CD4-positive, alpha-beta T cell (primary cell): ENCODE measurements around the gene EFNA4. TPM values are rescaled to one million over a fixed set of nuclear protein-coding genes. Genes with fewer than 3 reads are reported as not detected.

Experiments used
- ATAC-seq: fragments of 200-7000 bp; cut with Tn5 transposase; one replicate; pipeline ENCODE4 v1.10.0; 2022; ENCODE audit warnings: mild to moderate bottlenecking; ENCODE audit not compliant: poor library complexity
- CTCF ChIA-PET: fragments of 350-600 bp; sonication (Branson Sonifier 250); formaldehyde crosslinking; loops from one replicate; lab custom pipeline; 2021; ENCODE audit warnings: antibody characterized with exemption, inconsistent platforms; lab: Charles Lee
- POLR2A ChIA-PET: fragments of 350-600 bp; sonication (Branson Sonifier 250); formaldehyde crosslinking; loops from one replicate; lab custom pipeline; 2021; ENCODE audit warnings: antibody characterized with exemption, inconsistent platforms; lab: Charles Lee
- DNase-seq, 14 experiments: peaks; one replicate each; pipeline ENCODE4 v3.0.0-alpha.2; 2013 to 2020; ENCODE audit warnings: mixed read lengths in 2 of 14
- H3K27ac ChIP-seq, 2 donors: one replicate each; pipeline versions ENCODE4 v1.5.1 to v1.7.0; 2013; ENCODE audit warnings: low read length in 2 of 2, low read depth in 1 of 2, mild to moderate bottlenecking in 1 of 2
- H3K27me3 ChIP-seq, 2 experiments: 1 replicate in 1 of 2; 2 replicates in 1 of 2; pipeline versions ENCODE4 v1.6.1 to v1.7.0; 2013; ENCODE audit warnings: low read length in 2 of 2, control low read depth in 1 of 2, mild to moderate bottlenecking in 1 of 2, moderate library complexity in 1 of 2; ENCODE audit not compliant: insufficient read depth in 2 of 2, control insufficient read depth in 1 of 2
- H3K36me3 ChIP-seq: one replicate; pipeline ENCODE4 v1.6.1; 2013; ENCODE audit warnings: low read length, control low read depth; ENCODE audit not compliant: insufficient read depth
- H3K4me1 ChIP-seq: one replicate; pipeline ENCODE4 v1.6.1; 2013; ENCODE audit warnings: low read length, control low read depth; ENCODE audit not compliant: insufficient read depth
- H3K4me3 ChIP-seq: one replicate; pipeline ENCODE4 v1.5.1; 2013; ENCODE audit warnings: mild to moderate bottlenecking, low read length, moderate library complexity
- H3K9me3 ChIP-seq, 2 experiments: 1 replicate in 1 of 2; 2 replicates in 1 of 2; pipeline versions ENCODE4 v1.6.1 to v1.7.0; 2013; ENCODE audit warnings: low read length in 2 of 2, mild to moderate bottlenecking in 2 of 2, control low read depth in 1 of 2, moderate library complexity in 1 of 2; ENCODE audit not compliant: control insufficient read depth in 1 of 2, insufficient read depth in 1 of 2
- H3K27ac Mint-ChIP-seq: one replicate; pipeline ENCODE4 v1.8.0; 2020; ENCODE audit warnings: mixed read lengths
- H3K27me3 Mint-ChIP-seq: one replicate; pipeline ENCODE4 v1.8.0; 2021; ENCODE audit warnings: mixed read lengths
- H3K36me3 Mint-ChIP-seq: one replicate; pipeline ENCODE4 v1.8.0; 2021; ENCODE audit warnings: low read depth, mixed read lengths
- H3K4me1 Mint-ChIP-seq: one replicate; pipeline ENCODE4 v1.8.0; 2021; ENCODE audit warnings: low read depth, mixed read lengths
- H3K4me3 Mint-ChIP-seq: one replicate; pipeline ENCODE4 v1.8.0; 2020; ENCODE audit warnings: mild to moderate bottlenecking, mixed read lengths
- H3K9me3 Mint-ChIP-seq: one replicate; pipeline ENCODE4 v1.8.0; 2020; ENCODE audit warnings: mixed read lengths
- CTCF ChIP-seq: fragments of 200-600 bp; IDR thresholded peaks from one replicate; pipeline ENCODE4 v1.8.0; 2022; ENCODE audit warnings: antibody characterized with exemption, mild to moderate bottlenecking
- intact Hi-C, 2 experiments: fragments of 100-400 bp; cut with DNase I in 1 of 2; cut with micrococcal nuclease in 1 of 2; formaldehyde crosslinking; loops; one replicate each; pipeline versions ENCODE4 v1.15.1 to v1.9.0; 2023 to 2025; cut with DNase I, micrococcal nuclease
- polyA plus RNA-seq, 2 donors: library from polyadenylated mRNA; unstranded; fragments of 120-200 nt; gene quantifications; one replicate each; pipeline ENCODE4 v1.2.1, GENCODE V29; 2013
- total RNA-seq, 174 experiments: library from RNA in 2 of 174; stranded (reverse) in 2 of 174; gene quantifications; one replicate each; pipeline ENCODE4 v1.2.3 and lab custom pipeline; 2021 to 2026

Gene EFNA4
- 1 to 10 TPM; 2.4 to 3.3 TPM for total RNA-seq
- 5.1 TPM for polyA plus RNA-seq (2013, experiment 1 of 2)
- polyA plus RNA-seq (2013, experiment 2 of 2): 5.2 TPM
- 0.55 to 8.6 (median 3.2) reads per million in 172 experiments for total RNA-seq (lab: John Stamatoyannopoulos, UW)

GRCh38 chr1:155063550-155064110, at the start of gene EFNA4:
TSS of gene EFNA4 (plus strand) at chr1:155063740. CDS start at chr1:155063824, 84 bp downstream.
- Mint-ChIP-seq H3K27me3 (no peaks in the 10 kb centered on the region), H3K9me3 (no peaks in the 10 kb centered on the region), H3K4me3 (peak within 1 kb of the TSS; percentile 96), H3K36me3 (peaks cover 15% of the 10 kb centered on the region), H3K27ac (peak within 1 kb of the TSS; percentile 70), H3K4me1 (peaks cover 32% of the 10 kb centered on the region)
- TF ChIP-seq CTCF: no peak
- Histone ChIP-seq H3K36me3 (peaks cover 11% of the 10 kb centered on the region), H3K4me1 (peaks cover 41% of the 10 kb centered on the region), H3K9me3 (no peaks in the 10 kb centered on the region), H3K27me3 (no peaks in the 10 kb centered on the region), H3K4me3 (peak within 1 kb of the TSS; percentile 76), H3K27ac (peak within 1 kb of the TSS in 1 of 2 donors; percentile 61)
- DNase-seq (peak; percentile 69 to 92 (median 80)), ATAC-seq (peak; percentile 90)
- intact Hi-C loops: loop anchor here (1.0 to 5.0 kb wide), 7 partner anchors 21 to 656 kb away; partner anchors contain the start of genes IL6R (in 1 of the 2), PYGO2 (in 1 of the 2), UBE2Q1 (in 1 of the 2) and ZBTB7B (in 1 of the 2)
- ChIA-PET POLR2A (interaction anchor here (0.6 to 2.3 kb wide), 6 partner anchors 11 to 81 kb away, joined by 3 to 23 read pairs (median 3); partner anchors contain the start of genes ADAM15, EFNA3 and FLAD1), CTCF (interaction anchor here (1.0 to 6.5 kb wide), 6 partner anchors 12 to 584 kb away, joined by 3 to 78 read pairs (median 6); partner anchors contain the start of gene ADAM15)

- DNase-seq: no peak
- Histone ChIP-seq H3K4me1 (peaks cover 99% of the 10 kb centered on the region), H3K4me3 (no peak overlapping the region), H3K27ac (peak overlapping the region; percentile 73 to 88), H3K9me3 (no peaks in the 10 kb centered on the region), H3K27me3 (no peaks in the 10 kb centered on the region), H3K36me3 (peaks cover 54% of the 10 kb centered on the region)
- Mint-ChIP-seq H3K9me3 (no peaks in the 10 kb centered on the region), H3K27me3 (no peaks in the 10 kb centered on the region), H3K27ac (peak overlapping the region; percentile 92), H3K36me3 (peaks cover 39% of the 10 kb centered on the region), H3K4me1 (peaks cover 86% of the 10 kb centered on the region), H3K4me3 (no peak overlapping the region)
- no peak for ATAC-seq
- POLR2A ChIA-PET: interaction anchor here (1.4 to 10.7 kb wide), 7 partner anchors 15 to 179 kb away, joined by 3 to 189 read pairs (median 46); partner anchors contain the start of genes CKS1B, FLAD1, LENEP and PBXIP1
- intact Hi-C loops: loop anchor here (5.0 kb wide), 2 partner anchors 348 to 458 kb away; partner anchors contain the start of gene UBE2Q1 (in 1 of the 2)
- CTCF ChIA-PET: interaction anchor here (3.1 to 9.7 kb wide), 4 partner anchors 16 to 59 kb away, joined by 54 to 159 read pairs (median 66); partner anchors contain the start of genes CKS1B, FLAD1, LENEP and PBXIP1
- TF ChIP-seq CTCF: no peak
These were observed 48.6 kb upstream of the EFNA4 start for GRCh38 chr1:155014709-155015508.
